ENCODE results near the gene KCNJ14. TPM values are rescaled to one million over a fixed set of nuclear protein-coding genes. Genes with fewer than 3 reads are reported as not detected.
A peak's percentile ranks its signal among the peaks of the same experiment; 100 is the strongest.

KCNJ14 gene
- total RNA-seq, 4 donors from 2014 or later, result 0.57 to 1.3 (median 0.92) TPM

DNA sequence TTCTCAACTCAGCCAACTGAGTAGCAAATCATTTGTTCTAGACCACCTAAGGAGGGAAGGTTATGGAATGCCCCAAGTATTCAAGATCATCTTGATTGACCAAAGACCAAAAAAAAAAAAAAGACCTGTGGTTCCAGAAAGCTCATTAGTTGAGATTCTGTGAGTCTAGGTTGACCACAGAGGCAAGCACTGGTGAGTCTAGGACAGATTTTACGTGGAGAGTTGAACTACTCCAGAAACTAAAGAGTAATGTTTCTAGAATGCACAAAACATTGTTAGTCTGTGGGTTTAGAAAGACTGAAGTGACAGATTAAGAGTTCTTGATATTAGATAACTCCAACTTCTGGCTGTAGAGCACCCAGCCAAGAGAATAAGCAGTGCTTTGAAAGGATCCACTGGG is 9.8 kb downstream of the KCNJ14 start:
- 89 to 100% methylated on average over 1 of the region's 1 CpG for WGBS, 2 donors
- H3K9me3 ChIP-seq, result no peaks in the 10 kb centered on the region
- intact Hi-C loops (cut with DNase I), result no loop called here

DNA sequence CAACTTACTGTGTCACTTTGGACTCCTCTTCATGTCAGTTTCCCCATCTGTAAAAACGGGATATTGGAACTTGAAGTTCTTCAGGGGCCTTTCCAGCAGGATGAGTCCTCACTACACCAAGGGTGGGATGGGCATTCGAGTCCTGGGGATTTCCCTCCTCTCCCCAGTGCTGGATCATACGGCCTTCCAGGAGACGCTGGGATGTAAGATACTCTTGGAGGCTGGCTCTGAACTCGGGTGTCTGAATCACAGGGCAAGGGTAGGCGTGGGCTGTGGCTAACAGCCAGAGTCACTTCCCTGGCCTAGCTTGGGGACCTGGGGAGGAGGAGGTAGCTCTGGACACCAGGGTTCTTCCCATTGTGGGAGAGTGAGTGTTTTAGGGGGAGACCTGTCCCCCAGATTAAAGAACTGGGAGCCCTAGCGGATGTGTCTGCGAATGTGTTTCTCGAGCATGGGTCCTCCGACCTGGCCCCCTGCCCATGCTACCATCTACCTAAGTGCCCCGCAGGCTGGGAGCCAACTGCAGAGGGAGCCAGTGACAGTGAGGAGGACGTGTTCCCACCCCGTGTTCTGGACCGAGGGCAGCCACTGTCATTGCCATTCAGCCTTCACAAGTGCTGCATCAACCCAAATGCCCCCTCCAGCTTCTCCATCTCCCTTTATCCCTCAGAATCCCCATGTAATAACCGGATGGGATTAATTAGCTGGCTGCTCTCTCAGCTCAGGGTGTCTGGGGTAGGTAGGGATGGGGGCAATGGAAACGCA is 11.4 kb downstream of the KCNJ14 start:
- DNase-seq, result no peak
- H3K27ac ChIP-seq, result no peak overlapping the region
- no peaks in the 10 kb centered on the region for H3K9me3 ChIP-seq
- no peak overlapping the region for H3K4me3 ChIP-seq
- peaks cover 14 to 28% (median 16%) of the 10 kb centered on the region in 3 donors for H3K36me3 ChIP-seq
- peaks cover 9 to 27% (median 15%) of the 10 kb centered on the region in 3 donors for H3K4me1 ChIP-seq
- TF ChIP-seq POLR2A (IDR thresholded peaks at IDR 0.05), result no peak
- TF ChIP-seq, protein P1, sequence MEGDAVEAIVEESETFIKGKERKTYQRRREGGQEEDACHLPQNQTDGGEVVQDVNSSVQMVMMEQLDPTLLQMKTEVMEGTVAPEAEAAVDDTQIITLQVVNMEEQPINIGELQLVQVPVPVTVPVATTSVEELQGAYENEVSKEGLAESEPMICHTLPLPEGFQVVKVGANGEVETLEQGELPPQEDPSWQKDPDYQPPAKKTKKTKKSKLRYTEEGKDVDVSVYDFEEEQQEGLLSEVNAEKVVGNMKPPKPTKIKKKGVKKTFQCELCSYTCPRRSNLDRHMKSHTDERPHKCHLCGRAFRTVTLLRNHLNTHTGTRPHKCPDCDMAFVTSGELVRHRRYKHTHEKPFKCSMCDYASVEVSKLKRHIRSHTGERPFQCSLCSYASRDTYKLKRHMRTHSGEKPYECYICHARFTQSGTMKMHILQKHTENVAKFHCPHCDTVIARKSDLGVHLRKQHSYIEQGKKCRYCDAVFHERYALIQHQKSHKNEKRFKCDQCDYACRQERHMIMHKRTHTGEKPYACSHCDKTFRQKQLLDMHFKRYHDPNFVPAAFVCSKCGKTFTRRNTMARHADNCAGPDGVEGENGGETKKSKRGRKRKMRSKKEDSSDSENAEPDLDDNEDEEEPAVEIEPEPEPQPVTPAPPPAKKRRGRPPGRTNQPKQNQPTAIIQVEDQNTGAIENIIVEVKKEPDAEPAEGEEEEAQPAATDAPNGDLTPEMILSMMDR (IDR thresholded peaks at IDR 0.05), result no peak
- intact Hi-C loops (cut with DNase I), result no loop called here
- WGBS, 2 donors, result 49 to 61% methylated on average over 8 to 13 of the region's 16 CpGs
- no peaks in the 10 kb centered on the region for H3K27me3 ChIP-seq

More for the DNA sequence above, 9.8 kb downstream of the KCNJ14 start:
- Histone ChIP-seq H3K36me3 (peaks cover under 1 to 25% (median 2%) of the 10 kb centered on the region in 3 donors), H3K27ac (no peak overlapping the region), H3K4me1 (peaks cover 3 to 12% (median 8%) of the 10 kb centered on the region in 3 donors), H3K27me3 (no peaks in the 10 kb centered on the region), H3K4me3 (no peak overlapping the region)
- TF ChIP-seq, protein P1 (IDR thresholded peaks at IDR 0.05), result no peak
- TF ChIP-seq POLR2A (IDR thresholded peaks at IDR 0.05), result no peak
- DNase-seq, result no peak

DNA sequence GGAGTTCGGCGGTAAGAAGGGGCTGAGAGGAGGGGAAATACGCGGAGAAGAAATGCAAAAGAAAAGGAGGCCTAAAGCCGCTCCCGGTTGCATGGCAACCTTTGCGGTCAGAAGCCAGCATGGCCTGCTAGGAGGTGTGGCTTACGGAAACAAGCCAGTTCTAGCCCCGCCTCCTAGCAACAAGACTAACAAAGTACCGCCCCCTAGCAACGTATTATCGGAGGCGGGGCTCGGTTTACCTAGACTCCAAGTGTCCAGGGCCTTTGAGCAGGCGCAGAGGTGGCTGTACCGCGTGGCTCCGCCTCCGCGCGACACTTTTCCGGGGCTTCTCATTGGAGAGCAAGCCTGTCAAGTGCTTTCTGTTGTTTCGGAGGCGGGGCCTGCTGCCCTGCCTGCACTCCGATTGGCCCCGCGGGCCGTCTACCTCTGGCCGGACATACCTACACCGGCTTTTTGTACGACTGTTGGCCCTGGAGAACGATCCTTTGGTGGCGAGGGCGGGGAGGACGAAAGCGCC is 13.5 kb downstream of the KCNJ14 start:
- no peaks in the 10 kb centered on the region for H3K9me3 ChIP-seq
- peaks cover 9 to 34% (median 15%) of the 10 kb centered on the region in 3 donors for H3K4me1 ChIP-seq
- 0 to 1% methylated on average over 16 to 23 of the region's 36 CpGs for WGBS, 2 donors
- no peak for TF ChIP-seq POLR2A (IDR thresholded peaks at IDR 0.05)
- TF ChIP-seq, protein P1 (IDR thresholded peaks at IDR 0.05), result peak in 1 of 6 experiments; percentile 7
- peaks cover 33 to 38% (median 33%) of the 10 kb centered on the region in 3 donors for H3K36me3 ChIP-seq
- no peaks in the 10 kb centered on the region for H3K27me3 ChIP-seq
- DNase-seq, result peak; percentile 99
- peak overlapping the region; percentile 96 to 100 (median 98) for H3K27ac ChIP-seq
- peak overlapping the region; percentile 85 to 98 (median 92) for H3K4me3 ChIP-seq
- intact Hi-C loops (cut with DNase I), result no loop called here

DNA sequence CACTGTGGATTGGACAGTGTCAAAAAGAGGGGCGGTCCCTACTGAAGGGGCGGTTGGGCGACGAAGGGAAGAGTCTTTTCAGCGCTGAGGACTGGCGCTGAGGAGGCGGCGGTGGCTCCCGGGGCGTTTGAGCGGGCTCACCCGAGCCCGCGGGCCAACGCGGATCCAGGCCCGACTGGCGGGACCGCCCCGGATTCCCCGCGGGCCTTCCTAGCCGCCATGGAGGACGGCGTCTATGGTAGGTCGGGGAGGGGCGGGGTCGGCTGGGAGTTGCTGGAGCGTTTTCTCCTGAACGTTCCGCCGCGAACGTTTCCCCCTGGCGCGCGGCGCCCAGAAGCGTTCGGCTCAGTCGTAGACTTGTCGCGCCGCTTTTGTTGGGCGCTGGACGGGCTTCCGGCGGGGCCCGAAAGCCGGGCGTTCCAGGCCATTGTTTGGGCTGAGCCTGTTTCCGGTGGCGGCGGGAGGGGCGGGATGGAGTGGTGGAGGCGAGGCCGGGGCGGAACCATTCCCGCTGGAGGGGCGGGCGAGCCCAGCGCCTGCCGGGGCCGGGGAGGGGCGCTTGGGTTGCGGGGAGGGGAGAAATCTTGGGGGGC is 14.0 kb downstream of the KCNJ14 start, which contains the start of gene CYTH2:
Gene CYTH2, plus strand, starts transcription at position 81 of the 593 bp plus-strand sequence. Its CDS starts 139 bp downstream, at position 220.
- Histone ChIP-seq H3K4me1 (peaks cover 9 to 34% (median 15%) of the 10 kb centered on the region in 3 donors), H3K4me3 (peak within 1 kb of the TSS; percentile 85 to 98 (median 92)), H3K27me3 (no peaks in the 10 kb centered on the region), H3K9me3 (no peaks in the 10 kb centered on the region), H3K36me3 (peaks cover 39 to 44% (median 39%) of the 10 kb centered on the region in 3 donors), H3K27ac (peak within 1 kb of the TSS; percentile 96 to 100 (median 98))
- intact Hi-C loops (cut with DNase I), result no loop called here
- 2% methylated on average over 8 of the region's 66 CpGs; no CpG with 5 or more reads in 1 of the 2 donors for WGBS, 2 donors
- peak in 3 of 4 donors; percentile 89 to 96 (median 94) for TF ChIP-seq POLR2A (IDR thresholded peaks at IDR 0.05)
- TF ChIP-seq, protein P1 (IDR thresholded peaks at IDR 0.05), result peak in 2 of 6 experiments; percentile 3 to 6
- DNase-seq, result peak; percentile 40

Measured in esophagus squamous epithelium (tissue), 5 donors.